ENCODE measurements around the gene TMEM229B.

The TMEM229B gene

GRCh38 chr14:67500981-67501380 is 12.5 kb upstream of the TMEM229B start:
- H2BK120ac ChIP-seq (ENCODE audit: low read depth, low read length) = no peak overlapping the region
- H3K4me1 ChIP-seq (ENCODE audit: control insufficient read depth in 2 of 2, insufficient read depth in 1 of 2, low read depth in 1 of 2, low read length in 2 of 2) = no peaks in the 10 kb centered on the region
- H3K9me3 ChIP-seq (replicated peaks in 1 of 2; ENCODE audit: control insufficient read depth in 2 of 2, insufficient read depth in 1 of 2, low read depth in 1 of 2, low read length in 2 of 2) = no peaks in the 10 kb centered on the region
- H3K4me3 ChIP-seq (ENCODE audit: low read length in 2 of 2) = no peak overlapping the region
- no peak overlapping the region for H3K4me2 ChIP-seq (ENCODE audit: insufficient read depth, low read length, poor library complexity, severe bottlenecking)
- no peak overlapping the region for H3K23ac ChIP-seq (ENCODE audit: low read depth, low read length, poor library complexity)
- no peak overlapping the region for H3K14ac ChIP-seq (ENCODE audit: low read length)
- H3K18ac ChIP-seq (ENCODE audit: low read length) = no peak overlapping the region
- H3K4ac ChIP-seq (ENCODE audit: low read length) = no peak overlapping the region
- no CpG with 5 or more reads among the region's 3 CpGs for WGBS, 2 donors (ENCODE audit: extremely low coverage in 2 of 2, insufficient read length in 2 of 2, insufficient replicate concordance in 1 of 2)
- no peaks in the 10 kb centered on the region for H3K27me3 ChIP-seq (ENCODE audit: control insufficient read depth in 3 of 3, insufficient read depth in 3 of 3, low read depth in 1 of 3, low read length in 3 of 3)
- H2BK15ac ChIP-seq (ENCODE audit: low read length) = no peak overlapping the region
- no peak overlapping the region for H2AFZ ChIP-seq (ENCODE audit: low read length)
- no peak overlapping the region for H2BK5ac ChIP-seq (ENCODE audit: low read length)
- H3K27ac ChIP-seq (replicated peaks; ENCODE audit: low read length) = no peak overlapping the region
- no peak for DNase-seq (ENCODE audit: low spot score)
- no peaks in the 10 kb centered on the region for H3K36me3 ChIP-seq (replicated peaks in 1 of 2; ENCODE audit: control insufficient read depth in 2 of 2, insufficient read depth in 2 of 2, low read length in 2 of 2)
- H2AK5ac ChIP-seq (ENCODE audit: low read depth, low read length) = no peak overlapping the region
- H4K91ac ChIP-seq (ENCODE audit: low read depth, low read length, poor library complexity) = no peak overlapping the region
- H2BK12ac ChIP-seq (ENCODE audit: low read length) = no peak overlapping the region
- H3K9ac ChIP-seq (ENCODE audit: low read depth, low read length, poor library complexity) = no peak overlapping the region
- no peaks in the 10 kb centered on the region for H3K79me1 ChIP-seq (ENCODE audit: low read depth, low read length)
- no peak overlapping the region for H4K8ac ChIP-seq (ENCODE audit: low read depth, low read length)

- Histone ChIP-seq H3K9me3 (replicated peaks in 1 of 2; ENCODE audit: control insufficient read depth in 2 of 2, insufficient read depth in 1 of 2, low read depth in 1 of 2, low read length in 2 of 2) (peaks cover 2 to 18% of the 10 kb centered on the region in 2 donors), H3K79me1 (ENCODE audit: low read depth, low read length) (no peaks in the 10 kb centered on the region), H2BK120ac (ENCODE audit: low read depth, low read length) (no peak overlapping the region), H3K27me3 (ENCODE audit: control insufficient read depth in 3 of 3, insufficient read depth in 3 of 3, low read depth in 1 of 3, low read length in 3 of 3) (no peaks in the 10 kb centered on the region), H3K4me1 (ENCODE audit: control insufficient read depth in 2 of 2, insufficient read depth in 1 of 2, low read depth in 1 of 2, low read length in 2 of 2) (no peaks in the 10 kb centered on the region), H3K14ac (ENCODE audit: low read length) (no peak overlapping the region), H2AFZ (ENCODE audit: low read length) (no peak overlapping the region), H3K4me3 (ENCODE audit: low read length in 2 of 2) (no peak overlapping the region), H2BK15ac (ENCODE audit: low read length) (no peak overlapping the region), H3K18ac (ENCODE audit: low read length) (no peak overlapping the region), H3K4ac (ENCODE audit: low read length) (no peak overlapping the region), H2BK12ac (ENCODE audit: low read length) (no peak overlapping the region), H4K8ac (ENCODE audit: low read depth, low read length) (no peak overlapping the region), H3K9ac (ENCODE audit: low read depth, low read length, poor library complexity) (no peak overlapping the region), H2AK5ac (ENCODE audit: low read depth, low read length) (no peak overlapping the region), H3K36me3 (replicated peaks in 1 of 2; ENCODE audit: control insufficient read depth in 2 of 2, insufficient read depth in 2 of 2, low read length in 2 of 2) (no peaks in the 10 kb centered on the region), H3K27ac (replicated peaks; ENCODE audit: low read length) (no peak overlapping the region), H3K23ac (ENCODE audit: low read depth, low read length, poor library complexity) (no peak overlapping the region), H3K4me2 (ENCODE audit: insufficient read depth, low read length, poor library complexity, severe bottlenecking) (no peak overlapping the region), H4K91ac (ENCODE audit: low read depth, low read length, poor library complexity) (no peak overlapping the region), H2BK5ac (ENCODE audit: low read length) (no peak overlapping the region)
- no peak for DNase-seq (ENCODE audit: low spot score)
- no CpG with 5 or more reads among the region's 4 CpGs for WGBS, 2 donors (ENCODE audit: extremely low coverage in 2 of 2, insufficient read length in 2 of 2, insufficient replicate concordance in 1 of 2)
Observed at GRCh38 chr14:67497716-67498115, 9.2 kb upstream of the TMEM229B start.

GRCh38 chr14:67497216-67497615 is 8.7 kb upstream of the TMEM229B start:
- no peak overlapping the region for H3K4me3 ChIP-seq (ENCODE audit: low read length in 2 of 2)
- no peak overlapping the region for H2BK120ac ChIP-seq (ENCODE audit: low read depth, low read length)
- H3K36me3 ChIP-seq (replicated peaks in 1 of 2; ENCODE audit: control insufficient read depth in 2 of 2, insufficient read depth in 2 of 2, low read length in 2 of 2) = no peaks in the 10 kb centered on the region
- H3K23ac ChIP-seq (ENCODE audit: low read depth, low read length, poor library complexity) = no peak overlapping the region
- H3K14ac ChIP-seq (ENCODE audit: low read length) = no peak overlapping the region
- no peak overlapping the region for H2BK15ac ChIP-seq (ENCODE audit: low read length)
- no peak overlapping the region for H3K27ac ChIP-seq (replicated peaks; ENCODE audit: low read length)
- no peaks in the 10 kb centered on the region for H3K4me1 ChIP-seq (ENCODE audit: control insufficient read depth in 2 of 2, insufficient read depth in 1 of 2, low read depth in 1 of 2, low read length in 2 of 2)
- H3K4ac ChIP-seq (ENCODE audit: low read length) = peak overlapping the region; percentile 40
- H3K18ac ChIP-seq (ENCODE audit: low read length) = no peak overlapping the region
- peaks cover 2 to 20% of the 10 kb centered on the region in 2 donors for H3K9me3 ChIP-seq (replicated peaks in 1 of 2; ENCODE audit: control insufficient read depth in 2 of 2, insufficient read depth in 1 of 2, low read depth in 1 of 2, low read length in 2 of 2)
- no peak overlapping the region for H3K9ac ChIP-seq (ENCODE audit: low read depth, low read length, poor library complexity)
- H3K4me2 ChIP-seq (ENCODE audit: insufficient read depth, low read length, poor library complexity, severe bottlenecking) = no peak overlapping the region
- no CpG with 5 or more reads among the region's 13 CpGs for WGBS, 2 donors (ENCODE audit: extremely low coverage in 2 of 2, insufficient read length in 2 of 2, insufficient replicate concordance in 1 of 2)
- H3K79me1 ChIP-seq (ENCODE audit: low read depth, low read length) = no peaks in the 10 kb centered on the region
- H2AK5ac ChIP-seq (ENCODE audit: low read depth, low read length) = no peak overlapping the region
- no peaks in the 10 kb centered on the region for H3K27me3 ChIP-seq (ENCODE audit: control insufficient read depth in 3 of 3, insufficient read depth in 3 of 3, low read depth in 1 of 3, low read length in 3 of 3)
- H2AFZ ChIP-seq (ENCODE audit: low read length) = no peak overlapping the region
- no peak overlapping the region for H2BK12ac ChIP-seq (ENCODE audit: low read length)
- no peak overlapping the region for H2BK5ac ChIP-seq (ENCODE audit: low read length)
- H4K91ac ChIP-seq (ENCODE audit: low read depth, low read length, poor library complexity) = no peak overlapping the region
- no peak overlapping the region for H4K8ac ChIP-seq (ENCODE audit: low read depth, low read length)
- no peak for DNase-seq (ENCODE audit: low spot score)

- no peak overlapping the region for H4K8ac ChIP-seq (ENCODE audit: low read depth, low read length)
- H3K27me3 ChIP-seq (ENCODE audit: control insufficient read depth in 3 of 3, insufficient read depth in 3 of 3, low read depth in 1 of 3, low read length in 3 of 3) = no peaks in the 10 kb centered on the region
- no CpG with 5 or more reads among the region's 1 CpG for WGBS, 2 donors (ENCODE audit: extremely low coverage in 2 of 2, insufficient read length in 2 of 2, insufficient replicate concordance in 1 of 2)
- peaks cover 2 to 20% of the 10 kb centered on the region in 2 donors for H3K9me3 ChIP-seq (replicated peaks in 1 of 2; ENCODE audit: control insufficient read depth in 2 of 2, insufficient read depth in 1 of 2, low read depth in 1 of 2, low read length in 2 of 2)
- H2BK120ac ChIP-seq (ENCODE audit: low read depth, low read length) = no peak overlapping the region
- no peak overlapping the region for H4K91ac ChIP-seq (ENCODE audit: low read depth, low read length, poor library complexity)
- H3K27ac ChIP-seq (replicated peaks; ENCODE audit: low read length) = no peak overlapping the region
- H3K9ac ChIP-seq (ENCODE audit: low read depth, low read length, poor library complexity) = no peak overlapping the region
- H2BK12ac ChIP-seq (ENCODE audit: low read length) = no peak overlapping the region
- no peak overlapping the region for H3K4me2 ChIP-seq (ENCODE audit: insufficient read depth, low read length, poor library complexity, severe bottlenecking)
- H3K4me1 ChIP-seq (ENCODE audit: control insufficient read depth in 2 of 2, insufficient read depth in 1 of 2, low read depth in 1 of 2, low read length in 2 of 2) = no peaks in the 10 kb centered on the region
- no peak overlapping the region for H3K4me3 ChIP-seq (ENCODE audit: low read length in 2 of 2)
- H2BK15ac ChIP-seq (ENCODE audit: low read length) = no peak overlapping the region
- H2AFZ ChIP-seq (ENCODE audit: low read length) = no peak overlapping the region
- no peak overlapping the region for H3K18ac ChIP-seq (ENCODE audit: low read length)
- DNase-seq (ENCODE audit: low spot score) = no peak
- no peak overlapping the region for H3K14ac ChIP-seq (ENCODE audit: low read length)
- no peak overlapping the region for H2AK5ac ChIP-seq (ENCODE audit: low read depth, low read length)
- H3K23ac ChIP-seq (ENCODE audit: low read depth, low read length, poor library complexity) = no peak overlapping the region
- H3K36me3 ChIP-seq (replicated peaks in 1 of 2; ENCODE audit: control insufficient read depth in 2 of 2, insufficient read depth in 2 of 2, low read length in 2 of 2) = no peaks in the 10 kb centered on the region
- no peak overlapping the region for H2BK5ac ChIP-seq (ENCODE audit: low read length)
- no peak overlapping the region for H3K4ac ChIP-seq (ENCODE audit: low read length)
- no peaks in the 10 kb centered on the region for H3K79me1 ChIP-seq (ENCODE audit: low read depth, low read length)
Observed at GRCh38 chr14:67495827-67496226, 7.3 kb upstream of the TMEM229B start.
